ENCODE results near the gene LINS1. TPM values are rescaled to one million over a fixed set of nuclear protein-coding genes. Genes with fewer than 3 reads are reported as not detected.

The LINS1 gene
- total and polyA plus RNA-seq, 10 donors = 7.7 to 71.1 (median 28.6) TPM

DNA sequence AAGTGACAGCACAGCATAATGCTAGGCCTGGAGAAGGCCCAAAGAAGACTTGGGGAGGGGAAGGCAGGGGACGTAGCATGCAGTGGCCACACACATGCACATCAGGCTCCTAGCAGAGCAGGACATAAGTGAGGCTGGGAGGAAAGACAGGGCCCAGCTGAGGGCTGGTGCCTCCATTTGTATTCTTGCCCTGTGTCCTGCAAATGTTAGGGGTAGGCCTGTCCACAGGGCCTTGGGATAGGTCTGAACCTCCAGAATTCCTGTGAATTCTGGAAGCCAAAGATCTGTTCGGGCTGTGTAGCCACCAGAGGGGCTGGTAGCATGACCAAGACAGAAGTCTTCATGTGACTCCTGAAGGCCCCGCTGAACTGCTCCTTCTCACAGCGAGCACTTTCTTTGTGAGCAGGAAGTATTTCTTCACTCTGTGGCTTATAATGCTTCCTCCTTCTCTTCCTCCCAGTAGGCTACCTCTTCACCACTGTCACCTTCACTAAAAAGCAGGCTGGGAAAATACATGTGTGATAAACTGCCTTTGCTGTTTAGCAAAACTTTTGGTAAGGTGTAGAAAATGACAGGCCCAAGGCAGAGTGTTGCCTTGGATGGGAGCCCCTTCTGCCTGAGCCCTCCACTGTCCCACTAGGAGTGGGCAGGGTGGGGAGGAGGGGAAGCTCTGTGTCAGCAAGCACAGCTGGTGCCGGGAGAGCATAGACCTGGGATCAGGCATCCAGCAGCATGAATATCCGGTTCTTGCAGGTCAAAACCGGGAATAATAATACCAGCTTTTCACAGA, 81.7 kb downstream of the LINS1 start:
- 27 to 44% (median 40%) methylated on average over 6 to 7 of the region's 7 CpGs for WGBS, 5 donors
- Histone ChIP-seq H3K4me3 (peak overlapping the region in 1 of 8 donors; percentile 14), H3K9me3 (peaks cover 0 to 6% (median 0%) of the 10 kb centered on the region in 8 donors), H3K4me1 (peaks cover 6 to 48% (median 23%) of the 10 kb centered on the region in 6 donors), H3K36me3 (no peaks in the 10 kb centered on the region), H3K27ac (peak overlapping the region in 7 of 8 donors; percentile 36 to 85 (median 72)), H3K27me3 (replicated peaks in 1 of 7) (no peaks in the 10 kb centered on the region)
- DNase-seq = no peak
- TF ChIP-seq POLR2AphosphoS5 (IDR thresholded peaks at IDR 0.05) (no peak), POLR2A (IDR thresholded peaks at IDR 0.05) (no peak)
- TF ChIP-seq, protein P1, sequence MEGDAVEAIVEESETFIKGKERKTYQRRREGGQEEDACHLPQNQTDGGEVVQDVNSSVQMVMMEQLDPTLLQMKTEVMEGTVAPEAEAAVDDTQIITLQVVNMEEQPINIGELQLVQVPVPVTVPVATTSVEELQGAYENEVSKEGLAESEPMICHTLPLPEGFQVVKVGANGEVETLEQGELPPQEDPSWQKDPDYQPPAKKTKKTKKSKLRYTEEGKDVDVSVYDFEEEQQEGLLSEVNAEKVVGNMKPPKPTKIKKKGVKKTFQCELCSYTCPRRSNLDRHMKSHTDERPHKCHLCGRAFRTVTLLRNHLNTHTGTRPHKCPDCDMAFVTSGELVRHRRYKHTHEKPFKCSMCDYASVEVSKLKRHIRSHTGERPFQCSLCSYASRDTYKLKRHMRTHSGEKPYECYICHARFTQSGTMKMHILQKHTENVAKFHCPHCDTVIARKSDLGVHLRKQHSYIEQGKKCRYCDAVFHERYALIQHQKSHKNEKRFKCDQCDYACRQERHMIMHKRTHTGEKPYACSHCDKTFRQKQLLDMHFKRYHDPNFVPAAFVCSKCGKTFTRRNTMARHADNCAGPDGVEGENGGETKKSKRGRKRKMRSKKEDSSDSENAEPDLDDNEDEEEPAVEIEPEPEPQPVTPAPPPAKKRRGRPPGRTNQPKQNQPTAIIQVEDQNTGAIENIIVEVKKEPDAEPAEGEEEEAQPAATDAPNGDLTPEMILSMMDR (IDR thresholded peaks at IDR 0.05 in 8 of 11, conservative IDR thresholded peaks at IDR 0.05 in 3 of 11) = no peak
- intact Hi-C loops (cut with DNase I; ENCODE audit: low total_unique reads) = no loop called here

DNA sequence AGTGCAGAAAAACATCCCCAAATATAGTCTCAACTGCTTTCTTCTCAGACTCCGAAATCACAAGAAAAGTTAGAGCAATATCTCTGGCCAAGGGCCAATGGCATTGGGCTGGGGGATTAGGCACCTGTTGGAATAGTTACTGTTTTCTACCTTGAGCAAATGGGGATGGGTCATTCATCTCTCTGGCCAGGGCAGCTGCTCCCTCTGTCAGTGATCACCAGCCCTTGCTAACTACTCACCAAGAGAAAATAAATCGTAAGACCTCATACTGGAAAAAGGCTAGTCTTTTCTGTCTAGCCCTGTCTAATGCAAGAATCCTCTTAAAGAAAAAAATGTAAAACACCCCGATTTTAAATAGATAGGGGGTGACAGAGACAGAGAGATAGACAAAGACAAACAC, 84.1 kb downstream of the LINS1 start:
- H3K4me3 ChIP-seq = no peak overlapping the region
- DNase-seq = no peak
- H3K27ac ChIP-seq = peak overlapping the region in 3 of 8 donors; percentile 17 to 69 (median 32)
- no peak for TF ChIP-seq POLR2AphosphoS5 (IDR thresholded peaks at IDR 0.05)
- no peak for TF ChIP-seq POLR2A (IDR thresholded peaks at IDR 0.05)
- TF ChIP-seq, protein P1 (IDR thresholded peaks at IDR 0.05 in 8 of 11, conservative IDR thresholded peaks at IDR 0.05 in 3 of 11) = no peak
- H3K4me1 ChIP-seq = peaks cover 6 to 48% (median 23%) of the 10 kb centered on the region in 6 donors
- intact Hi-C loops (cut with DNase I; ENCODE audit: low total_unique reads) = no loop called here
- H3K27me3 ChIP-seq (replicated peaks in 1 of 7) = no peaks in the 10 kb centered on the region
- peaks cover 0 to 1% (median 0%) of the 10 kb centered on the region in 8 donors for H3K9me3 ChIP-seq
- H3K36me3 ChIP-seq = no peaks in the 10 kb centered on the region
- 65 to 88% (median 74%) methylated on average over 3 of the region's 3 CpGs for WGBS, 5 donors

Small RNAs within 50 kb of the gene (small RNA-seq; reads per million reads assigned to genes)
- gene RF00019 = 0 reads per million in 4 donors
- gene RNU6-181P = 0 reads per million in 4 donors
- gene RNU6-322P = 0 reads per million in 4 donors

Other genes with a start within 250 kb of the LINS1 start
- under 1 TPM in 3 of 7 donors, not detected in 4; 0.37 to 0.41 (median 0.40) TPM for gene CERS3, start 73.2 kb downstream of the LINS1 start, total RNA-seq
- under 1 TPM; 0.04 to 0.09 (median 0.06) TPM for gene CERS3, start 73.2 kb downstream of the LINS1 start, polyA plus RNA-seq
- 10 to 100 TPM; 15.6 to 27.1 (median 16.4) TPM for gene ASB7, start 405 bp upstream of the LINS1 start, total RNA-seq
- 1 to 10 TPM; 3.4 to 5.1 (median 4.0) TPM for gene ASB7, start 405 bp upstream of the LINS1 start, polyA plus RNA-seq

Measured in spleen (tissue), 11 donors.